ENCODE results near the gene KCNA10.

KCNA10 gene

GRCh38 chr1:110495926-110496600, 22.9 kb downstream of the KCNA10 start:
- DNase-seq (ENCODE audit: extremely low spot score), result peak; percentile 92
- ChIA-PET CTCF (interaction anchor here (0.5 to 2.9 kb wide), 52 partner anchors 10 to 1653 kb away, joined by 3 to 41 read pairs (median 5); partner anchors contain the start of genes KCNC4 and RBM15), POLR2A (interaction anchor here (0.8 to 1.9 kb wide), 5 partner anchors 35 to 289 kb away, joined by 3 to 5 read pairs (median 4); partner anchors contain the start of gene RBM15)
- TF ChIP-seq SUZ12 (IDR thresholded peaks at IDR 0.05), result no peak
- peak; percentile 86 for TF ChIP-seq FOXK2 (IDR thresholded peaks at IDR 0.05)

- no peak for TF ChIP-seq L3MBTL2 (conservative IDR thresholded peaks at IDR 0.05)
- peak; percentile 53 for TF ChIP-seq PKNOX1 (IDR thresholded peaks at IDR 0.05)
- POLR2A ChIA-PET, result interaction anchor here (1.9 kb wide), 1 partner anchor 87 kb away, joined by 5 read pairs; no protein-coding TSS in a partner anchor
- no peak for DNase-seq (ENCODE audit: extremely low spot score)
- CTCF ChIA-PET, result interaction anchor here (1.0 to 2.9 kb wide), 17 partner anchors 9 to 406 kb away, joined by 3 to 41 read pairs (median 10); no protein-coding TSS in a partner anchor
Measured at GRCh38 chr1:110494522-110495406, 24.2 kb downstream of the KCNA10 start.

- DNase-seq (ENCODE audit: extremely low spot score), result no peak
- TF ChIP-seq LEF1 (IDR thresholded peaks at IDR 0.05; ENCODE audit: borderline replicate concordance) (no peak), ELF4 (IDR thresholded peaks at IDR 0.05) (no peak), ARNT (IDR thresholded peaks at IDR 0.05) (no peak), SP1 (IDR thresholded peaks at IDR 0.05) (no peak), L3MBTL2 (conservative IDR thresholded peaks at IDR 0.05) (no peak), CTBP1 (IDR thresholded peaks at IDR 0.05; ENCODE audit: borderline replicate concordance) (no peak), SUZ12 (IDR thresholded peaks at IDR 0.05) (no peak), HDGF (IDR thresholded peaks at IDR 0.05; ENCODE audit: borderline replicate concordance) (no peak), FOXM1 (IDR thresholded peaks at IDR 0.05; ENCODE audit: borderline replicate concordance) (no peak), NFRKB (IDR thresholded peaks at IDR 0.05) (no peak), FOXA1 (IDR thresholded peaks at IDR 0.05) (no peak), FOXK2 (IDR thresholded peaks at IDR 0.05) (no peak), BHLHE40 (IDR thresholded peaks at IDR 0.05; ENCODE audit: borderline replicate concordance) (no peak), TARDBP (IDR thresholded peaks at IDR 0.05) (no peak), ZNF384 (IDR thresholded peaks at IDR 0.05) (no peak), PKNOX1 (IDR thresholded peaks at IDR 0.05) (no peak)
- ChIA-PET CTCF (interaction anchor here (1.0 to 1.3 kb wide), 2 partner anchors 184 to 318 kb away, joined by 3 read pairs; no protein-coding TSS in a partner anchor), POLR2A (no interaction called here)
Measured at GRCh38 chr1:110494036-110494435, 24.9 kb downstream of the KCNA10 start.

- no peak for TF ChIP-seq NFRKB (IDR thresholded peaks at IDR 0.05)
- TF ChIP-seq PKNOX1 (IDR thresholded peaks at IDR 0.05), result no peak
- TF ChIP-seq FOXM1 (IDR thresholded peaks at IDR 0.05; ENCODE audit: borderline replicate concordance), result no peak
- TF ChIP-seq FOXA1 (IDR thresholded peaks at IDR 0.05), result no peak
- DNase-seq (ENCODE audit: extremely low spot score), result no peak
- ChIA-PET POLR2A (no interaction called here), CTCF (no interaction called here)
Measured at GRCh38 chr1:110493059-110493699, 25.8 kb downstream of the KCNA10 start.

GRCh38 chr1:110492573-110492972, 26.4 kb downstream of the KCNA10 start:
- CTCF ChIA-PET, result interaction anchor here (1.0 to 1.1 kb wide), 2 partner anchors 10 to 32 kb away, joined by 3 read pairs; no protein-coding TSS in a partner anchor
- POLR2A ChIA-PET, result no interaction called here

More at GRCh38 chr1:110492573-110492972, 26.4 kb downstream of the KCNA10 start:
- TF ChIP-seq L3MBTL2 (conservative IDR thresholded peaks at IDR 0.05) (no peak), TARDBP (IDR thresholded peaks at IDR 0.05) (no peak), FOXM1 (IDR thresholded peaks at IDR 0.05; ENCODE audit: borderline replicate concordance) (no peak), FOXA1 (IDR thresholded peaks at IDR 0.05) (no peak), BHLHE40 (IDR thresholded peaks at IDR 0.05; ENCODE audit: borderline replicate concordance) (no peak), HDGF (IDR thresholded peaks at IDR 0.05; ENCODE audit: borderline replicate concordance) (no peak), ZNF384 (IDR thresholded peaks at IDR 0.05) (no peak), PKNOX1 (IDR thresholded peaks at IDR 0.05) (no peak)
- no peak for DNase-seq (ENCODE audit: extremely low spot score)
